Left lung (tissue), 10 donors: ENCODE measurements around the gene ZFYVE9. TPM values are rescaled to one million over a fixed set of nuclear protein-coding genes. Genes with fewer than 3 reads are reported as not detected.

Source experiments
- ATAC-seq: fragments of 200-7000 bp; cut with Tn5 transposase; one replicate; pipeline ENCODE4 v1.9.1; 2020; ENCODE audit warnings: moderate library complexity
- DNase-seq, 4 donors: peaks; one replicate each; pipeline ENCODE4 v3.0.0-alpha.2; 2013 to 2020
- H3K27ac ChIP-seq, 2 donors: fragments of 200-600 bp; sonication (generic) in 1 of 2; one replicate each; pipeline versions ENCODE4 v1.5.0 to v1.8.0; 2020 to 2021
- H3K27me3 ChIP-seq, 2 donors: fragments of 200-600 bp; sonication (generic) in 1 of 2; one replicate each; pipeline versions ENCODE4 v1.5.0 to v1.8.0; 2020 to 2021
- H3K36me3 ChIP-seq, 2 donors: fragments of 200-600 bp; sonication (generic) in 1 of 2; one replicate each; pipeline versions ENCODE4 v1.5.0 to v1.8.0; 2020 to 2021
- H3K4me1 ChIP-seq, 2 donors: fragments of 200-600 bp; one replicate each; pipeline ENCODE4 v1.8.0; 2021
- H3K4me3 ChIP-seq, 2 donors: fragments of 200-600 bp; sonication (generic) in 1 of 2; one replicate each; pipeline versions ENCODE4 v1.5.0 to v1.8.0; 2020 to 2021; ENCODE audit warnings: mild to moderate bottlenecking in 1 of 2
- H3K9me3 ChIP-seq, 2 donors: fragments of 200-600 bp; sonication (generic) in 1 of 2; one replicate each; pipeline versions ENCODE4 v1.5.0 to v1.8.0; 2020 to 2021
- intact Hi-C, 2 donors: fragments of 100-400 bp; cut with DNase I; formaldehyde crosslinking; loops; one replicate each; pipeline versions ENCODE4 v1.11.2 to v1.14.2; 2022
- polyA plus RNA-seq, 6 donors: library from polyadenylated mRNA; unstranded; fragments of 120-200 nt; gene quantifications; one replicate each; pipeline ENCODE4 v1.2.1, GENCODE V29; 2013; ENCODE audit not compliant: insufficient read length in 6 of 6
- total RNA-seq, 2 donors: library from RNA; stranded (reverse); fragmentation: NEBNext Ultra II Directional; extraction: Animal tissue kit (Norgen Biotek cat#: 25700); gene quantifications; one replicate each; pipeline ENCODE4 v1.2.1, GENCODE V29; 2021
- TF ChIP-seq, protein P1 (sequence below), 2 donors: fragments of 200-600 bp; sonication (generic) in 1 of 2; IDR thresholded peaks; one replicate each; pipeline versions ENCODE4 v1.5.0 to v1.8.0; 2021; ENCODE audit warnings: antibody characterized with exemption in 2 of 2
- donor health status: DM: no; HTN: yes; CAD: no.
- donor health status: DM: no; HTN: no; CAD: no.

ZFYVE9 gene
- total and polyA plus RNA-seq, 8 donors = 15.2 to 38.1 (median 32.8) TPM

DNA sequence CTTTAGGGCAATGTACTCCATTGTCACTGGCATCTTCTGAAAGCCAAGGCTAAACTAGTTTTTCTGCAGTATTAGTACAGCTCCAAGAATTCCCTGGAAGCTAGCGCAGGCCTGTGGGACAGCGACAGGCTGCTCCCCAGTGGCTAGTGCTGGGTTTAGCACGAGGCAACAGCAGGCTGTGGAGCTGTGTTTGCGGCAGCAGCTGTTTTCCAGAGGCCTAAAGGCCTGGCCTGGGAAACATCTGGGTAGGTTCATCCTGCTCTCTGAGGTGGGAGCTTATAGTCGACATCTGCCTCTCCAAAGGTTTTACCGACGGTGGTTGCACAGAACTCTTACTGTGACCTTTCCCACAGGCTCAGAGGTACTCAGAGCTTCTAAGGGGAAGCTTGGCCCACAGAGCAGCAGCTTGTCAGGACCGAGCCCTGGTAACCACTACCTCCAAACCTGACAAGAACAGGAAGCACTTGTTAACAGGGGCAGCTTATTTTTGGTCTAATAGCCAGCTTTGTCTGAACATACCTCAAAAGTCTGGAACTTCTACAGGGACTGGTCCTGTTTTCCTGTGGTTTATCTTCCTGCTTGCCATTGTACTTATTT, 206.9 kb downstream of the ZFYVE9 start:
- peaks cover 0 to 37% of the 10 kb centered on the region in 2 donors for H3K36me3 ChIP-seq
- DNase-seq (peak in 2 of 4 donors; percentile 18 to 37), ATAC-seq (peak; percentile 56)
- intact Hi-C loops = no loop called here
- H3K9me3 ChIP-seq = no peaks in the 10 kb centered on the region
- no peak overlapping the region for H3K27ac ChIP-seq
- H3K4me1 ChIP-seq = peaks cover 0 to 3% of the 10 kb centered on the region in 2 donors
- no peak overlapping the region for H3K4me3 ChIP-seq
- no peaks in the 10 kb centered on the region for H3K27me3 ChIP-seq
- TF ChIP-seq, protein P1, sequence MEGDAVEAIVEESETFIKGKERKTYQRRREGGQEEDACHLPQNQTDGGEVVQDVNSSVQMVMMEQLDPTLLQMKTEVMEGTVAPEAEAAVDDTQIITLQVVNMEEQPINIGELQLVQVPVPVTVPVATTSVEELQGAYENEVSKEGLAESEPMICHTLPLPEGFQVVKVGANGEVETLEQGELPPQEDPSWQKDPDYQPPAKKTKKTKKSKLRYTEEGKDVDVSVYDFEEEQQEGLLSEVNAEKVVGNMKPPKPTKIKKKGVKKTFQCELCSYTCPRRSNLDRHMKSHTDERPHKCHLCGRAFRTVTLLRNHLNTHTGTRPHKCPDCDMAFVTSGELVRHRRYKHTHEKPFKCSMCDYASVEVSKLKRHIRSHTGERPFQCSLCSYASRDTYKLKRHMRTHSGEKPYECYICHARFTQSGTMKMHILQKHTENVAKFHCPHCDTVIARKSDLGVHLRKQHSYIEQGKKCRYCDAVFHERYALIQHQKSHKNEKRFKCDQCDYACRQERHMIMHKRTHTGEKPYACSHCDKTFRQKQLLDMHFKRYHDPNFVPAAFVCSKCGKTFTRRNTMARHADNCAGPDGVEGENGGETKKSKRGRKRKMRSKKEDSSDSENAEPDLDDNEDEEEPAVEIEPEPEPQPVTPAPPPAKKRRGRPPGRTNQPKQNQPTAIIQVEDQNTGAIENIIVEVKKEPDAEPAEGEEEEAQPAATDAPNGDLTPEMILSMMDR (IDR thresholded peaks at IDR 0.05) = no peak

DNA sequence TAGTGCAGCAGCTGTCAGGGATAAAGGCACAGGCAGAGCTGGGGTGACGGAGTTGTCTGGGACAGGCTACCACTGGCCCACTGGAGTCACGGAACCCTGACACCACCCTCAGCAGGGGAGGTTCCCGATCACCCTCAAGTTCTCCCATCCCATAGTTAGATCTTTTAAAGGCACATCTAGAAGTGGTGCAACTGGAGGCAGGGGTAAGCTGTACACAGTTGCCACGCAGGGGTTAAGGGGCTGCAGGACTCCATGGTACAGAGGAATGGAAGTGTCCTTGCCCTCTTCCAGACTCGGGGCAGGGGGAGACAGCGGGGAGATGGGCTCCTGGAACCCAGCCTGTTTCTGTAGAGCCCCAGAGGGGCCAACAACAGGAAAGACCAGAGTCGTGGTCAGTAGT, 210.8 kb downstream of the ZFYVE9 start:
- Histone ChIP-seq H3K4me3 (no peak overlapping the region), H3K9me3 (no peaks in the 10 kb centered on the region), H3K36me3 (peaks cover 0 to 76% of the 10 kb centered on the region in 2 donors), H3K27ac (no peak overlapping the region), H3K4me1 (peaks cover 0 to 3% of the 10 kb centered on the region in 2 donors), H3K27me3 (no peaks in the 10 kb centered on the region)
- no peak for DNase-seq
- TF ChIP-seq, protein P1 (IDR thresholded peaks at IDR 0.05) = no peak
- no peak for ATAC-seq
- intact Hi-C loops = no loop called here

DNA sequence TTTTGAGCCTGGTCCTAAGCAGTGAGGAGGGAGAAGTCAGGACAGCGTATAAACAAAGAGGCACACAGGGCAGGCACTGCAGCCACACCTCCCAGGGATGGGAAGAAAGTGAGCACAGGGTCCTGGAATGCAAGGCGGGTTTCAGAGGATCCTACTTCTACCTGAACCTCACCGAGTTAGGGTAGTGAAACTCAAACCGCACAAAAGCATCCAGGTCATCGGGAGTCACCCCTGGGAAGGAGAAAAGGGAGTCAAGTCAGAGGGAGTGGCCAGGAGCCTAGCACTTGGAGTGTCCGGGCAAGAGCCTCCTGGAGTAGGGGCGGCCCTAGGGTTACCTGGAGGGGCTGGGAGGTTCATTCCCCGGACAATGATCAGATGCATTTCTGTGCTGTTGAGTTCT, 213.5 kb downstream of the ZFYVE9 start:
- DNase-seq (no peak), ATAC-seq (no peak)
- Histone ChIP-seq H3K4me1 (no peaks in the 10 kb centered on the region), H3K36me3 (peaks cover 0 to 100% of the 10 kb centered on the region in 2 donors), H3K4me3 (no peak overlapping the region), H3K27ac (no peak overlapping the region), H3K9me3 (no peaks in the 10 kb centered on the region), H3K27me3 (no peaks in the 10 kb centered on the region)
- intact Hi-C loops = no loop called here
- TF ChIP-seq, protein P1 (IDR thresholded peaks at IDR 0.05) = no peak

DNA sequence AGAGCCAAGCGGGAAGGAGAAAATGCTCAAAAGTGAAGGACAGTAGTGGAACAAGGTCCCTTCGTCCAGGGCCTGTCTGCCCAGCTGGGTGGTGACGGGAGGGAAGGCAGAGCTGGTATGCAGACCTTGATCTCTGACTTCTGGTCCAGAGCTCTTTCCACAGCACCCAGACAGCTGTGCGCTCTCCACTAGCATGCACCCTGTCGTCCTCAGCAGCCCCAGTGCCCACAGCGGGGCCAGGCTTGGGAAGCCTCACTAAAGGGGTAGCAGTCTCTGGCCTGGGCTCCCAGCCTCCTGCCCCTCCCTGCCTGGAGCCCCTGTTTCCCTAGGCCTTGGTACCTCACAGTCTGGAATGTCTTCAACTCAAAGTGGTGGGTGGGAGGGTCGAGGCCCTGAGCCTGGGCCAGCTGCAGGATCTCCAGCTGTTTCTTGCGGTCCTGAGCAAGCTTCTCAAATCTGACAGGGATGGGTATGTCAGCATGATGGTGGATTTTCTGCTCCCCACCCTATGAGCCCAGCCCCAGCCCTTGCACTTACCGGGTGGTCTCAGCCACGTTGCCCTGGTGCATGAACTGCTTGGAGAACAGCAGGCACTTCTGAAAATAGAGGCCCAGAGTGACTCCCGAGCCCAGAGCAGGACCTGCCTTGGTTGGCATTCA, 214.1 kb downstream of the ZFYVE9 start:
- no peaks in the 10 kb centered on the region for H3K9me3 ChIP-seq
- intact Hi-C loops = no loop called here

DNA sequence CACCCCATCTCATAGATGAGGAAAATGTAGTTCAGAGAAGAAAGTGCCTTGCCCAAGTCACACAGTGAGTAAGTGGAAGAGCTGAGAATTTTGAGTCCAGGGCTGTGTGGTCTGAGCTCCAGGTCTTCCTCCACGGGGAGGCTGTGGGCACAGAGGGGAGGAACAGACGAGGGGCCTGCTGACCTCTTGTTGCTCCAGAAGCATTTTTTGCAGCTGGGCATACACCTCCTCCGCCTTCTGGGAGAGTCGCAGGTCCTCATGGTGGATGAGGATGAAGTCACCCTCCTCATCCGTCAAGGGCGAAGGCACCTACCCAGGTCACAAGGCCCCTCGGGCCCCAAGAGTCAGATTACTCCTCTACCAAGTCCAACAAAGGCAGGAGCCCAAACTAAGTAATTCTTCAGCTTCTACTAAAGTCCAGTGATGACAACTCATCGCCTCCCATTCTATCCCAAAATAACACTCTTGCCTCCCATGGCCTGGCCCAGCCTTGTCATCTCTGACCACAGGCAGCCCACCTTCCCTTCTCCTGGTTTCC, 215.0 kb downstream of the ZFYVE9 start:
- Histone ChIP-seq H3K27ac (no peak overlapping the region), H3K27me3 (no peaks in the 10 kb centered on the region), H3K4me1 (no peaks in the 10 kb centered on the region), H3K36me3 (peaks cover 0 to 100% of the 10 kb centered on the region in 2 donors), H3K4me3 (no peak overlapping the region), H3K9me3 (no peaks in the 10 kb centered on the region)
- DNase-seq (no peak), ATAC-seq (no peak)
- intact Hi-C loops = no loop called here
- TF ChIP-seq, protein P1 (IDR thresholded peaks at IDR 0.05) = no peak

More for the DNA sequence above, 214.1 kb downstream of the ZFYVE9 start:
- Histone ChIP-seq H3K27ac (no peak overlapping the region), H3K36me3 (peaks cover 0 to 100% of the 10 kb centered on the region in 2 donors), H3K4me1 (no peaks in the 10 kb centered on the region), H3K4me3 (no peak overlapping the region), H3K27me3 (no peaks in the 10 kb centered on the region)
- DNase-seq = no peak
- TF ChIP-seq, protein P1 (IDR thresholded peaks at IDR 0.05) = no peak
- no peak for ATAC-seq
